H1 (cell line): ENCODE results near the gene CACNA2D1. TPM values are rescaled to one million over a fixed set of nuclear protein-coding genes. Genes with fewer than 3 reads are reported as not detected.

Source experiments
- CTCF ChIP-seq, 3 experiments: IDR thresholded peaks; 1 replicate in 2 of 3; 2 replicates in 1 of 3; pipeline versions ENCODE4 v1.5.1 to v1.6.1; 2011; ENCODE audit warnings: low read length in 3 of 3, mild to moderate bottlenecking in 3 of 3, inconsistent platforms in 2 of 3, low read depth in 1 of 3, moderate library complexity in 1 of 3; ENCODE audit not compliant: insufficient read depth in 1 of 3; ENCODE audit errors: control extremely low read depth in 1 of 3
- JUND ChIP-seq: IDR thresholded peaks from 2 replicates; pipeline ENCODE4 v1.6.1; 2011; ENCODE audit warnings: mild to moderate bottlenecking, improper control_type of control experiment, low read length
- POU5F1 ChIP-seq: IDR thresholded peaks from 2 replicates; pipeline ENCODE4 v1.6.1; 2011; ENCODE audit warnings: low read depth, mild to moderate bottlenecking, low read length, moderate library complexity
- TCF12 ChIP-seq: IDR thresholded peaks from 2 replicates; pipeline ENCODE4 v1.6.1; 2011; ENCODE audit warnings: low read depth, mild to moderate bottlenecking, low read length
- polyA plus RNA-seq, 7 experiments: library from polyadenylated mRNA; depleted of rRNA in 3 of 7; stranded (reverse) in 5 of 7; unstranded in 2 of 7; fragments of >200 nt in 5 of 7; fragments of 200-250 nt in 2 of 7; gene quantifications; 1 replicate in 5 of 7; 2 replicates in 1 of 7; 4 replicates in 1 of 7; pipeline versions ENCODE4 v1.2.1 to v1.2.3, GENCODE V29; 2011 to 2013; ENCODE audit warnings: missing spikeins in 2 of 7, mixed read lengths in 2 of 7
- total RNA-seq: library from RNA; stranded (reverse); fragmentation: NEBNext Ultra II Directional; extraction: Animal tissue kit (Norgen Biotek cat#: 25700); gene quantifications from 2 replicates; pipeline ENCODE4 v1.2.1, GENCODE V29; 2021

Gene CACNA2D1
- total and polyA plus RNA-seq, 2 of the 8 experiments (the other 6 are each of a cell fraction or from before 2014, with no cell fraction given): 4.3 to 27.3 TPM

- TF ChIP-seq CTCF (IDR thresholded peaks at IDR 0.05; ENCODE audit: control extremely low read depth in 1 of 3, insufficient read depth in 1 of 3, low read depth in 1 of 3, low read length in 3 of 3) (no peak), JUND (no peak), TCF12 (no peak), POU5F1 (no peak)
Measured at GRCh38 chr7:82039621-82040020, 404.0 kb downstream of the CACNA2D1 start (continued).
